ENCODE data around the gene SEMA4D.

Gene SEMA4D

DNA sequence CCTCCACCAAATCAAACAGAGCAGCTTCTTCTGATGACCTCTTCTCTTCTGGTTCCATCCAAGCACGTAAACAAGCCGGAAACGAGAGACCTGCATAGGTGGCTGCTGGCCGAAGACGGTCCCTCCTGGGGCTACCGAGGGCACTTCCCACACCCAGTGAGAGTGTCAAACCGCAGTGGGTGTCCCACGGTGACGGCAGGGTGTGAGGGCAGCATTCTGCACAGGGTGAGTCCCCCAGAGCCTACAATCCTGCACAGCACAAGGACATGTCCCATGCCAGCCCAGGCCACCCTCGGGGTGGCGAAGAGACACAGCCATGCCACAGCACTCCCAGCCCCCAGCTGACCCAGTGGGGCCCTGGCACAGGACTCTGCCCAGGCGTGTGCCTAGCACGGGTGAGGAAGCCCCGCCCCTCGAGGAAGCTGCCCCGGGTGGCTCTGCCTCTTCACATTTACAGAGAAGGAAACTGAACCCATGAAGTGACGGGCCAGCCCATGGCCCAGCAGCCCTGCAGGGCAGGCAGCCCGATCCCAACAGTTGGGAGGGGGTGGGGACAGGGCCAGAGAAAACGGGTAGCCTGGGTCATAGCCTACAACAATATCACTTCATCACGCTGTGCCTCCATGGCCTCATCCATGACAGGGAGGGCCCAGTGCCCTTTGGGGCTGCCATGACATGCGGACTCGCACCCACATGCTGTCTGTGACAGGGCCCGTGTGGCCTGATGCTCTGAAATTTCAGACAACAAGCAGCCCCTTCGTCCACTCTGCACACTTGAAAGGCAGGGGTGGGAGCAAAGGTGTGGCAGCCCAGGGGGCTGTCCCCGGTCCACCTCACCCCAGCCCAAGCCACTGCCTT is 43.2 kb downstream of the SEMA4D start:
- H3K4me3 ChIP-seq (ENCODE audit: low read depth, low read length) = no peak overlapping the region
- DNase-seq (ENCODE audit: low read depth) = no peak
- TF ChIP-seq, protein P1, sequence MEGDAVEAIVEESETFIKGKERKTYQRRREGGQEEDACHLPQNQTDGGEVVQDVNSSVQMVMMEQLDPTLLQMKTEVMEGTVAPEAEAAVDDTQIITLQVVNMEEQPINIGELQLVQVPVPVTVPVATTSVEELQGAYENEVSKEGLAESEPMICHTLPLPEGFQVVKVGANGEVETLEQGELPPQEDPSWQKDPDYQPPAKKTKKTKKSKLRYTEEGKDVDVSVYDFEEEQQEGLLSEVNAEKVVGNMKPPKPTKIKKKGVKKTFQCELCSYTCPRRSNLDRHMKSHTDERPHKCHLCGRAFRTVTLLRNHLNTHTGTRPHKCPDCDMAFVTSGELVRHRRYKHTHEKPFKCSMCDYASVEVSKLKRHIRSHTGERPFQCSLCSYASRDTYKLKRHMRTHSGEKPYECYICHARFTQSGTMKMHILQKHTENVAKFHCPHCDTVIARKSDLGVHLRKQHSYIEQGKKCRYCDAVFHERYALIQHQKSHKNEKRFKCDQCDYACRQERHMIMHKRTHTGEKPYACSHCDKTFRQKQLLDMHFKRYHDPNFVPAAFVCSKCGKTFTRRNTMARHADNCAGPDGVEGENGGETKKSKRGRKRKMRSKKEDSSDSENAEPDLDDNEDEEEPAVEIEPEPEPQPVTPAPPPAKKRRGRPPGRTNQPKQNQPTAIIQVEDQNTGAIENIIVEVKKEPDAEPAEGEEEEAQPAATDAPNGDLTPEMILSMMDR (IDR thresholded peaks at IDR 0.05; ENCODE audit: low read depth, low read length) = no peak
- TF ChIP-seq MAX (IDR thresholded peaks at IDR 0.05; ENCODE audit: low read depth, low read length) = no peak
- no peak for TF ChIP-seq MYC (IDR thresholded peaks at IDR 0.05; ENCODE audit: low read depth, low read length)
- no peak for TF ChIP-seq POLR2A (IDR thresholded peaks at IDR 0.05; ENCODE audit: extremely low read depth, insufficient read length)

DNA sequence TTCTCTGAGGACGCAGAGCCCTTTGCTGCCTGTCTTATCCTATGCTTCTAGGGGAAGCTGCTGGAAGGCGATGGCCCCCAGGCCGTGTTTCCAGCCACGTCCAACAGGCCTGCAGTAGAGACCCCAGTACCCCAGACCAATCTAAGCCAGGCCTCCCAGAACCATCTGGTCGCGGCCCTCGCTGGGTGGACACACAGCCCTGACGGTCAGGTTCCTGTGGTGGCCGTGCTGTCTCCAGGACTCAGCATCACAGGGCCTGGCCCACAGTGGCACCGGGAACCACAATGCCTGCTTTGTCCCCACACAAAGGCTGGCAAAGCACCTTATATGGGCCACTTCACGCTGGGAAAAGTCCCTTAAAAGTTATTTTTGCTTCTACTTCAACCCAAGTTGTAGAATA is 44.5 kb downstream of the SEMA4D start:
- no peak for DNase-seq (ENCODE audit: low read depth)
- no peak for TF ChIP-seq POLR2A (IDR thresholded peaks at IDR 0.05; ENCODE audit: extremely low read depth, insufficient read length)
- no peak for TF ChIP-seq MYC (IDR thresholded peaks at IDR 0.05; ENCODE audit: low read depth, low read length)
- TF ChIP-seq MAX (IDR thresholded peaks at IDR 0.05; ENCODE audit: low read depth, low read length) = no peak
- H3K4me3 ChIP-seq (ENCODE audit: low read depth, low read length) = no peak overlapping the region

GRCh38 chr9:89452561-89452960 is 45.4 kb downstream of the SEMA4D start:
- TF ChIP-seq MAX (IDR thresholded peaks at IDR 0.05; ENCODE audit: low read depth, low read length) (no peak), MYC (IDR thresholded peaks at IDR 0.05; ENCODE audit: low read depth, low read length) (no peak), POLR2A (IDR thresholded peaks at IDR 0.05; ENCODE audit: extremely low read depth, insufficient read length) (no peak)
- TF ChIP-seq, protein P1 (IDR thresholded peaks at IDR 0.05; ENCODE audit: low read depth, low read length) = no peak
- DNase-seq (ENCODE audit: low read depth) = no peak
- no peak overlapping the region for H3K4me3 ChIP-seq (ENCODE audit: low read depth, low read length)

- TF ChIP-seq, protein P1 (IDR thresholded peaks at IDR 0.05; ENCODE audit: low read depth, low read length) = no peak
- TF ChIP-seq MAX (IDR thresholded peaks at IDR 0.05; ENCODE audit: low read depth, low read length) (no peak), MYC (IDR thresholded peaks at IDR 0.05; ENCODE audit: low read depth, low read length) (no peak), POLR2A (IDR thresholded peaks at IDR 0.05; ENCODE audit: extremely low read depth, insufficient read length) (no peak)
- no peak overlapping the region for H3K4me3 ChIP-seq (ENCODE audit: low read depth, low read length)
- no peak for DNase-seq (ENCODE audit: low read depth)
These were observed 47.7 kb downstream of the SEMA4D start for GRCh38 chr9:89450213-89450612.

- DNase-seq (ENCODE audit: low read depth) = no peak
- TF ChIP-seq, protein P1 (IDR thresholded peaks at IDR 0.05; ENCODE audit: low read depth, low read length) = no peak
- TF ChIP-seq MAX (IDR thresholded peaks at IDR 0.05; ENCODE audit: low read depth, low read length) (no peak), MYC (IDR thresholded peaks at IDR 0.05; ENCODE audit: low read depth, low read length) (no peak), POLR2A (IDR thresholded peaks at IDR 0.05; ENCODE audit: extremely low read depth, insufficient read length) (no peak)
- H3K4me3 ChIP-seq (ENCODE audit: low read depth, low read length) = no peak overlapping the region
These were observed 48.6 kb downstream of the SEMA4D start for GRCh38 chr9:89449261-89449671.

DNA sequence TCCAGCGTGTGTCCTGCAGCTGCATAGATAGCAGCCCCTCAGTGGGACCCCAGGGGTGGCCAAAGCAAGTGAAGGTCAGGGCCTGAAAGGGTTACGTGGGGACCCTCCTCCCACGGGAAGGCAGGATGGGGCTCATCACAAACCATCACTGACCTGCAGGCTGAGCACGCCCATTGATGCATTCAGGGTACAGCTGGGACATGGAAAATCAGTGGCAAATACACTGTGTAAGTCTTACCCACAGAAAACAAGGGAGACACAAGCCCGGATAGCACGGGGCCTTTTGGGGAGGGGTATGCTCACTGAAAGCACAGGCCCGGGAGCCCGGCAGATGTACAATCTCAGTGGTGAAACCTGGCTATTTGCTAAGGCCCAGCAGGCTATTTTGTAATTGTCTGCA is 49.1 kb downstream of the SEMA4D start:
- TF ChIP-seq MAX (IDR thresholded peaks at IDR 0.05; ENCODE audit: low read depth, low read length) (no peak), POLR2A (IDR thresholded peaks at IDR 0.05; ENCODE audit: extremely low read depth, insufficient read length) (no peak), MYC (IDR thresholded peaks at IDR 0.05; ENCODE audit: low read depth, low read length) (no peak)
- TF ChIP-seq, protein P1 (IDR thresholded peaks at IDR 0.05; ENCODE audit: low read depth, low read length) = no peak
- DNase-seq (ENCODE audit: low read depth) = no peak
- no peak overlapping the region for H3K4me3 ChIP-seq (ENCODE audit: low read depth, low read length)

Data from NB4 (cell line).